ENCODE results near the gene DPT. TPM values are rescaled to one million over a fixed set of nuclear protein-coding genes. Genes with fewer than 3 reads are reported as not detected.

The DPT gene
- total and polyA plus RNA-seq, 2 donors (not counting 3 experiments of a cell fraction or from before 2014, with no cell fraction given): not detected

- Histone ChIP-seq H3K9ac (replicated peaks; ENCODE audit: extremely low read depth, insufficient read depth, low read length) (no peak overlapping the region), H3K9me1 (replicated peaks; ENCODE audit: control insufficient read depth, extremely low read depth, insufficient read depth, low read length) (no peaks in the 10 kb centered on the region), H3K9me3 (replicated peaks; ENCODE audit: control insufficient read depth, insufficient read depth, low read length) (no peaks in the 10 kb centered on the region), H3K79me2 (ENCODE audit: control insufficient read depth, insufficient read depth, low read length) (no peaks in the 10 kb centered on the region), H3K4me3 (replicated peaks in 1 of 3; ENCODE audit: insufficient read depth in 1 of 3, low read depth in 1 of 3, low read length in 3 of 3) (no peak overlapping the region), H3K36me3 (ENCODE audit: control insufficient read depth in 2 of 2, extremely low read depth in 1 of 2, insufficient read depth in 2 of 2, low read length in 2 of 2) (no peaks in the 10 kb centered on the region), H4K20me1 (replicated peaks; ENCODE audit: control insufficient read depth, extremely low read depth, insufficient read depth, low read length) (no peaks in the 10 kb centered on the region), H2AFZ (ENCODE audit: low read depth, low read length) (no peak overlapping the region), H3K27ac (ENCODE audit: insufficient read depth, low read depth, low read length) (no peak overlapping the region), H3K4me1 (ENCODE audit: control insufficient read depth, extremely low read depth, insufficient read depth, low read length) (no peaks in the 10 kb centered on the region), H3K27me3 (ENCODE audit: control insufficient read depth in 2 of 2, insufficient read depth in 2 of 2, low read length in 2 of 2) (no peaks in the 10 kb centered on the region), H3K4me2 (ENCODE audit: insufficient read depth, low read length) (no peak overlapping the region)
- TF ChIP-seq MYC (IDR thresholded peaks at IDR 0.05; ENCODE audit: low read depth, low read length) (no peak), EZH2 (IDR thresholded peaks at IDR 0.05; ENCODE audit: borderline replicate concordance, low read depth, low read length, severe bottlenecking) (no peak), JUN (IDR thresholded peaks at IDR 0.05; ENCODE audit: borderline replicate concordance, insufficient read depth, insufficient read length, low read depth) (no peak), MAX (IDR thresholded peaks at IDR 0.05; ENCODE audit: insufficient read depth, insufficient read length) (no peak), GATA2 (IDR thresholded peaks at IDR 0.05; ENCODE audit: insufficient read depth, insufficient read length, low read depth, low read length) (no peak), FOS (IDR thresholded peaks at IDR 0.05; ENCODE audit: borderline replicate concordance, insufficient read depth, low read length) (no peak), POLR2AphosphoS5 (IDR thresholded peaks at IDR 0.05; ENCODE audit: insufficient read depth, low read depth, low read length) (no peak), CTCF (IDR thresholded peaks at IDR 0.05; ENCODE audit: extremely low read depth in 1 of 2, insufficient read depth in 1 of 2, low read depth in 1 of 2, low read length in 2 of 2) (no peak), POLR2A (IDR thresholded peaks at IDR 0.05; ENCODE audit: low read depth, low read length) (no peak)
- DNase-seq (ENCODE audit: low read depth, low spot score) (no peak), FAIRE-seq (no peak)
- dilution Hi-C loops (cut with MboI; ENCODE audit: extremely low pct_ligation_motif_present, low sequenced_read_pairs) (no loop called here), intact Hi-C loops (cut with micrococcal nuclease) (no loop called here)
- ChIA-PET POLR2A (no interaction called here), CTCF (no interaction called here)
- no TSS peak for BruUV-seq (replicated peaks)
These were observed 22.2 kb upstream of the DPT start for GRCh38 chr1:168751195-168751650.
